Smooth muscle cell (in vitro differentiated cells): ENCODE results near the gene MRPL20. TPM values are rescaled to one million over a fixed set of nuclear protein-coding genes. Genes with fewer than 3 reads are reported as not detected.
"Not testable (repeated sequence)": the region's sequence is repeated elsewhere in the genome, so short reads cannot be mapped to it uniquely, and the experiment has no call there.

Experiments
- DNase-seq: peaks from one replicate; lab custom pipeline; 2025; ENCODE audit not compliant: unreplicated experiment; lab: John Stamatoyannopoulos, UW
- H2AFZ ChIP-seq: fragments of 200-600 bp; sonication (generic); 2 replicates; pipeline ENCODE4 v1.6.0; 2016; ENCODE audit warnings: antibody characterized with exemption, low read depth, mild to moderate bottlenecking
- H3F3A ChIP-seq: fragments of 200-600 bp; sonication (generic); 2 replicates; pipeline ENCODE4 v1.6.0; 2017; ENCODE audit warnings: antibody characterized with exemption, low read depth
- H3K27ac ChIP-seq: fragments of 200-600 bp; sonication (generic); 2 replicates; pipeline ENCODE4 v1.5.1; 2016; ENCODE audit warnings: low read depth, mild to moderate bottlenecking
- H3K27me3 ChIP-seq: fragments of 200-600 bp; sonication (generic); 2 replicates; pipeline ENCODE4 v1.6.1; 2016; ENCODE audit warnings: low read depth, mild to moderate bottlenecking
- H3K36me3 ChIP-seq: fragments of 200-600 bp; sonication (generic); 2 replicates; pipeline ENCODE4 v1.5.1; 2016; ENCODE audit warnings: low read depth
- H3K4me1 ChIP-seq: fragments of 200-600 bp; sonication (generic); 2 replicates; pipeline ENCODE4 v1.5.1; 2016; ENCODE audit warnings: low read depth
- H3K4me2 ChIP-seq: fragments of 200-600 bp; sonication (generic); 2 replicates; pipeline ENCODE4 v1.6.0; 2016; ENCODE audit warnings: mild to moderate bottlenecking
- H3K4me3 ChIP-seq: fragments of 200-600 bp; sonication (generic); 2 replicates; pipeline ENCODE4 v1.5.1; 2016; ENCODE audit warnings: mild to moderate bottlenecking
- H3K79me2 ChIP-seq: fragments of 200-600 bp; sonication (generic); 2 replicates; pipeline ENCODE4 v1.6.0; 2016; ENCODE audit warnings: low read depth, mild to moderate bottlenecking
- H3K9ac ChIP-seq: fragments of 200-600 bp; sonication (generic); 2 replicates; pipeline ENCODE4 v1.6.0; 2016; ENCODE audit warnings: low read depth
- H3K9me3 ChIP-seq: fragments of 200-600 bp; sonication (generic); replicated peaks from 2 replicates; pipeline ENCODE4 v1.5.1; 2016; ENCODE audit warnings: low read depth
- H4K20me1 ChIP-seq: fragments of 200-600 bp; sonication (generic); 2 replicates; pipeline ENCODE4 v1.6.0; 2016; ENCODE audit warnings: low read depth
- WGBS: methylation state at CpG from one replicate; pipeline ENCODE4 v1.1.7; 2016; ENCODE audit warnings: low lambda C conversion rate; 5-methylcytosine and 5-hydroxymethylcytosine counted together
- polyA plus RNA-seq: library from polyadenylated mRNA; unstranded; fragments of >200 nt; fragmentation: Nextera tagmentation; extraction: Ambion mirVana; gene quantifications from 2 replicates; pipeline ENCODE4 v1.2.1, GENCODE V29; 2016
- total RNA-seq: library from RNA; depleted of rRNA; stranded (reverse); fragments of >200 nt; gene quantifications from 2 replicates; pipeline ENCODE4 v1.2.3, GENCODE V29; 2014
- TF ChIP-seq, protein P1 (sequence below): fragments of 200-600 bp; sonication (generic); IDR thresholded peaks from 2 replicates; pipeline ENCODE4 v1.5.1; 2017; ENCODE audit warnings: borderline replicate concordance, mild to moderate bottlenecking, antibody characterized with exemption; ENCODE audit not compliant: insufficient read depth, poor library complexity, severe bottlenecking

Gene MRPL20
- total and polyA plus RNA-seq, 2 experiments from 2014 or later = 99.6 to 147 TPM

DNA sequence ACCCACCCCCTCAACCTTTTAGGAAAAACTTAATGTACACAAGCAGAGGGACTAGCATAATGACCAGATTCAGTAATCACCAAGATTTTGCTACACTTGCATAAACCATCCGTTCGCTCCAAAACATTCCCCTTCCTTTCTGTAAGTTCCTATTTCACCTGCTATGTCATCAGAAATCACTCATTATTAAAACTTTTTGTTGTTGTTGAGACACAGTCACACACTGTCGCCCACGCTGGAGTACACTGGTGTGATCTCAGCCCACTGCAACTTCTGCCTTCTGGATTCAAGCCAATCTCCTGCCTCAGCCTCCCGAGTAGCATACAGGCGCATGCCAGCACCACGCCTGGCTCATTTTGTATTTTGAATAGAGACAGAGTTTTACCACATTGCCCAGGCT, 3.4 kb downstream of the MRPL20 start:
- peaks cover 65% of the 10 kb centered on the region for H3K79me2 ChIP-seq
- H2AFZ ChIP-seq = no peak overlapping the region
- H3K27ac ChIP-seq = no peak overlapping the region
- no peak for DNase-seq
- peaks cover 18% of the 10 kb centered on the region for H3K4me1 ChIP-seq
- WGBS = 95% methylated on average over 7 of the region's 7 CpGs
- H3K4me2 ChIP-seq = no peak overlapping the region
- peaks cover 30% of the 10 kb centered on the region for H3F3A ChIP-seq
- H3K27me3 ChIP-seq = no peaks in the 10 kb centered on the region
- H4K20me1 ChIP-seq = peaks cover 8% of the 10 kb centered on the region
- TF ChIP-seq, protein P1, sequence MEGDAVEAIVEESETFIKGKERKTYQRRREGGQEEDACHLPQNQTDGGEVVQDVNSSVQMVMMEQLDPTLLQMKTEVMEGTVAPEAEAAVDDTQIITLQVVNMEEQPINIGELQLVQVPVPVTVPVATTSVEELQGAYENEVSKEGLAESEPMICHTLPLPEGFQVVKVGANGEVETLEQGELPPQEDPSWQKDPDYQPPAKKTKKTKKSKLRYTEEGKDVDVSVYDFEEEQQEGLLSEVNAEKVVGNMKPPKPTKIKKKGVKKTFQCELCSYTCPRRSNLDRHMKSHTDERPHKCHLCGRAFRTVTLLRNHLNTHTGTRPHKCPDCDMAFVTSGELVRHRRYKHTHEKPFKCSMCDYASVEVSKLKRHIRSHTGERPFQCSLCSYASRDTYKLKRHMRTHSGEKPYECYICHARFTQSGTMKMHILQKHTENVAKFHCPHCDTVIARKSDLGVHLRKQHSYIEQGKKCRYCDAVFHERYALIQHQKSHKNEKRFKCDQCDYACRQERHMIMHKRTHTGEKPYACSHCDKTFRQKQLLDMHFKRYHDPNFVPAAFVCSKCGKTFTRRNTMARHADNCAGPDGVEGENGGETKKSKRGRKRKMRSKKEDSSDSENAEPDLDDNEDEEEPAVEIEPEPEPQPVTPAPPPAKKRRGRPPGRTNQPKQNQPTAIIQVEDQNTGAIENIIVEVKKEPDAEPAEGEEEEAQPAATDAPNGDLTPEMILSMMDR = no peak
- no peaks in the 10 kb centered on the region for H3K36me3 ChIP-seq
- no peaks in the 10 kb centered on the region for H3K9me3 ChIP-seq
- H3K4me3 ChIP-seq = no peak overlapping the region
- H3K9ac ChIP-seq = no peak overlapping the region

DNA sequence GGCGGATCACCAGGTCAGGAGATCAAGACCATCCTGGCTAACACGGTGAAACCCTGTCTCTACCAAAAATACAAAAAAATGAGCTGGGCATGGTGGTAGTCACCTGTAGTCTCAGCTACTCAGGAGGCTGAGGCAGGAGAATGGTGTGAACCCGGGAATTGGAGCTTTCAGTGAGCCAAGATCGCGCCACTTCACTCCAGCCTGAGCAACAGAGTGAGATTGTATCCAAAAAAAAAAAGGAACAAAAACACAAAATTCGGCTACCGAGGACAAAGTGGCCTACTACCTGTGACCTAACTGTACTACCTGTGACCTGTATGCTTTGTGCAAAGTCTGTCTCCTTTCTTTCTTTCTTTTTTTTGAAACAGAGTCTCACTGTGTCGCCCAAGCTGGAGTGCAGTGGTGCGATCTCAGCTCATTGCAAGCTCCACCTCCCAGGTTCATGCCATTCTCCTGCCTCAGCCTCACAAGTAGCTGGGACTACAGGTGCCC, 4.1 kb downstream of the MRPL20 start:
- H3F3A ChIP-seq = peaks cover 23% of the 10 kb centered on the region
- H2AFZ ChIP-seq, H3K27ac ChIP-seq, H3K9me3 ChIP-seq, H3K9ac ChIP-seq, H3K36me3 ChIP-seq, H3K27me3 ChIP-seq, H4K20me1 ChIP-seq, H3K4me3 ChIP-seq, DNase-seq, H3K4me2 ChIP-seq: not testable (repeated sequence)
- peaks cover 12% of the 10 kb centered on the region for H3K4me1 ChIP-seq
- peaks cover 65% of the 10 kb centered on the region for H3K79me2 ChIP-seq
- WGBS = 97% methylated on average over 9 of the region's 9 CpGs

DNA sequence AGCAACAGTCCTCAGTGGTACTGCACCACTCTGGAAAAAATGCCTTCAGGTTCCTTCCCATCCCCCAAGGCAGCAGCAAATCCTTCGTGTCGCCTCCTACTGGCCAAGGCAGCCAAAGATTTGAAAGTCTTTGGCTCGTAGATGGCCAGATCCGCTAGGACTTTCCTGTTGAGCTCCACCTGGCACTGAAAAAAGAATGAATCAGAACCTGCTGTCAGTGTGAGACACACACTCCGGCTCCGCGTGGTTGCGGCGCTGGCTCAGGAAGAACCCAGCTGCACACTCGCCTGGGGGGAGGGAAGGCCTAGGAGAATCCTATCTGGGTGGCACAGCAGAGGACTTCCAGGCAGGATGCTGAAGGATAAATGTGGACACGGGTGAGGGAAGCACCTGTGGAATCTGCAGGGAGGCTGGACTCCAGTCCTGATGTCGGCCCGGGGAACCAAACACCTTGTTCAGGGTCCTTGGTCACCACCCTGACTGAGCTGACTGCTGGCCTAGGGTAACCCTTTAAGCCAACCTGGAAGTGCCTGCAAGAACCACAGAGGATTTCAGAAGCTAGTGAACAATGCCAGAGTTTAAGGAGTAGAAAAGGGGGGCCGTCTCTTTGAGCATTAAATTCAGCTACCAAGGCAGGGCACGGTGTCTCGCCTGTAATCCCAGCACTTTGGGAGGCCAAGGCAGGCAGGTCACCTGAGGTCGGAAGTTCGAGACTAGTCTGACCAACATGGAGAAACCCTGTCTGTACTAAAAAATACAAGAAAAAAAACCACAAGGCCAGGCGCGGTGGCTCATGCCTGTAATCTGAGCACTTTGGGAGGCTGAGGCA, 4.8 kb downstream of the MRPL20 start:
- H3K4me3 ChIP-seq = no peak overlapping the region
- no peaks in the 10 kb centered on the region for H4K20me1 ChIP-seq
- TF ChIP-seq, protein P1 = peak; percentile 60
- peaks cover 65% of the 10 kb centered on the region for H3K79me2 ChIP-seq
- no peak overlapping the region for H3K9ac ChIP-seq
- H3K4me1 ChIP-seq = peaks cover 11% of the 10 kb centered on the region
- H2AFZ ChIP-seq = no peak overlapping the region
- H3K9me3 ChIP-seq = no peaks in the 10 kb centered on the region
- DNase-seq = no peak
- no peak overlapping the region for H3K27ac ChIP-seq
- H3F3A ChIP-seq = peaks cover 23% of the 10 kb centered on the region
- 86% methylated on average over 20 of the region's 20 CpGs for whole genome bisulfite sequencing
- no peak overlapping the region for H3K4me2 ChIP-seq
- no peaks in the 10 kb centered on the region for H3K27me3 ChIP-seq
- H3K36me3 ChIP-seq = no peaks in the 10 kb centered on the region

DNA sequence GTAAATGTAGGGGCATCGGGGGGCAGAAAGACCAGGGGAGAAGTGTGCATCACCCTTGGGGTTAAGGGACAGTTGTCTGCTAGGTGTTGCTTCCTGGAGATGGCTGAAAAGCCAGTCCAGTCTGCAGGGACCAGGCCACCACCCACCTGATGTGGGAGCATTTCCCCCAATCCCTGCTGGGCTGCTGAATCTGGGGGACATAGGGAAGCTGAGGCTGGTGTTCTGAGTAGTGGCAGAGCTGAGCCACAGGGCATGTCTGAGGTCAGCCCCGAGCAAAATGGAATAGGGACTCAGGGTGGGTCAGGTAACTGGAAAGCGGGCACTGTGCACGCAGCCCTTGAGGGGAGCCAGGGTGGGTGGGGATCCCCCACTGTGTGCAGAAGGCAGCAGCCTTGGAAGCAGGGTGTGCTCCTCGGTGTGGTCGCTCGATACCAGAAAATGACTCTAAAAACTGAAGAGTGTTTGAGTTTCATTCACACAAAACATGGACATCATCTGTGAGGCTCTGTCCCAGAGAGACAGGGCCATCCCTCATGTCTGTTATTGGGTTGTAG, 5.6 kb downstream of the MRPL20 start:
- no peak overlapping the region for H2AFZ ChIP-seq
- H3K4me2 ChIP-seq = no peak overlapping the region
- H3K4me3 ChIP-seq = no peak overlapping the region
- H4K20me1 ChIP-seq = no peaks in the 10 kb centered on the region
- TF ChIP-seq, protein P1 = no peak
- no peaks in the 10 kb centered on the region for H3K36me3 ChIP-seq
- over 99% methylated on average over 7 of the region's 7 CpGs for WGBS
- H3K9ac ChIP-seq = no peak overlapping the region
- H3K9me3 ChIP-seq = no peaks in the 10 kb centered on the region
- H3K27ac ChIP-seq = no peak overlapping the region
- H3K79me2 ChIP-seq = peaks cover 67% of the 10 kb centered on the region
- peaks cover 23% of the 10 kb centered on the region for H3F3A ChIP-seq
- peaks cover 11% of the 10 kb centered on the region for H3K4me1 ChIP-seq
- DNase-seq = no peak
- H3K27me3 ChIP-seq = no peaks in the 10 kb centered on the region
